NCI-H1105 (cell line): ENCODE measurements around the gene KCNH1.

Experiments
- DNase-seq: peaks from one replicate; lab custom pipeline; 2025; lab: John Stamatoyannopoulos, UW

Gene KCNH1

DNA sequence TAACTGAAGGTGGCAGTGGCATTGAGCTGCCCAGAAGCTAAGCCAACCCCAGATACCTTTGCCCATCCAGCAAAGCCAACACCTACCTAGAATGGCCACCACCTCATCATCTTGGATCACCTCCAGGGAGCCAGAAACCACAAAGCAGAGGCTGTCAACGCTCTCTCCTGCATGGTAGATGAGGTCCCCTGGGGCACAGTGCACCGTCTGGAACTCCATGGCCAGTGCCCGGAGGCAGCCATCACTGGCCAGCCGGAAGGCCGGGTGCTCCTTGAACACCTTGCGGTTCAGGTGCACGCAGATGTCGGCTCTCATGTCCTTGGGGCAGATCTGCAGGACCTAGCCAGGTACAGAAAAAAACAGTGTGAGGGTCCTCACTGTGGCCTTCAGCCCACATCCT, 336.5 kb downstream of the KCNH1 start:
- no peak for DNase-seq

DNA sequence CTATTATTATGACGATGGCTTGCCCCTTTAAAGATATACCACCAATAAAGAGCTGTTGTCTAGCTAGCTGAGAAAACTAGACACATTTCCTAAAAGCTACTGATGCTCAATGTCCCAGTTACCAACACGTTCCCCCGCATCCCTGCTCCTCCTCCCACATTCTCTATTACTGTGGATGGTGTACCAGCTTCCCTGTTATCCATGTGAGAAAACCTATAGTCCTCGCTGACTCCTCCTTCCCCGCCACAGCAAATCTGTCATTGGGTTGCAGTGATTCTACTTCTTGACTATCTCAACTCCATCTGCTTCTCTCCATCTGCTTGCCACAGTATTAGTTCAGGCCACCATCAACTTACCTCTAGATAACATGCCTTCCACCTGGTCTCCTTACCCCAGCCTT, 337.5 kb downstream of the KCNH1 start:
- no peak for DNase-seq

DNA sequence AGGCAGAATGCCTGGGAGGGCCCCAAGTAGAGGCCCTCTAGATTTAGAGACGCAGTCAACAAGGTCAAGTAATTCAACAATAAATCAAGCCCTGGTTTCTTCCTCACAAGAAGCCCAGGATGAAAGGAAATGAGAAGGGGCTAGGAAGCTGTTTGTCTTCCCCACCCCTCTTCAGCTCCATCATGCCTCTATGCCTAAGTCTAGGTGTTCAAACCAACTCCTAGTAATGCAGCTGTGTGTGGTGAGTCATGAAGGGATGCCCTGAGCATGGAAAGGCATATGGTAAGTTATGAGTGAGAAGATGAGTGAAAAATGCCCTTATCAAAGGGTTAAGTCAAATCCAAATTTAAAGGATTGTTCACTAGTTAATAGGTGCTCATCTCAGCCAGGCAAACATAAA, 339.5 kb downstream of the KCNH1 start:
- no peak for DNase-seq

DNA sequence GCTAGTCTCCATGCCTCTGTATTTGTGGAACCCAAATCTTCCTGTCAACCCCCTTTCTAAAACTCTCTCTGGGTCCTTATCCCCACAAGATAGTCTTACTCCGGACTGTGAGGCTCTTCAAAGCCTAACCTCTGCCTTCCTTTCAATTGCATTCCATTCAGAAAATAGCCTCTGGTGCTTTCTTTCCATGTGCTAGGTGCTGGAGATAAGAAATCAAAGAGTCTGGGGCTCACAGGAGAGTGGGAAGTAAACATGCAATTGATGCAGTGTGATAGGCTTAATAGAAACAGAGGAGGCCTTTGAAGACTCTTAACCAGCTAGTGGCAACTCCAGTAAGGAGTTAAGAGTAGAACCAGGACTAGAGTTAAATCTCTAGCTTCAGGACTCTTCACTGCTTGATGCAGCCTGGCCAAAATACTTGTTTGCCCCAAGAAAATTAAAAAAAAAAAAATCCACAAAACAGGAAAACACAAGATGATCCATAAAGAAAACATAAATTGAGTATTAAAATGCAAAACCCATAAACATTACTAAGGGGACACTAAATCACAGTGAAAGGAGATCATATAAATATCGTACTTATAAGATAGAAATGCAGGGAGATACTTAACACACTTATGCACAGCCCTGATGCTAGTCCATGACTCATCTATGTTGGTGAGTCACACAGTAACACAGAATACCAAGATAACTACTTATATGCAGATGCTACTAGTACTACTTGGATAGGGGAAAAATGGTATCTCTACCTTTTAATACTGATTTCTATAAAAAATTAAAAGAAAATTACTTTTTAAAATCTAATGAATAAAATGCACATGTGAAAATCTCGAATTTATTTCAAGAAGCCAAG, 341.5 kb downstream of the KCNH1 start:
- DNase-seq, result no peak

DNA sequence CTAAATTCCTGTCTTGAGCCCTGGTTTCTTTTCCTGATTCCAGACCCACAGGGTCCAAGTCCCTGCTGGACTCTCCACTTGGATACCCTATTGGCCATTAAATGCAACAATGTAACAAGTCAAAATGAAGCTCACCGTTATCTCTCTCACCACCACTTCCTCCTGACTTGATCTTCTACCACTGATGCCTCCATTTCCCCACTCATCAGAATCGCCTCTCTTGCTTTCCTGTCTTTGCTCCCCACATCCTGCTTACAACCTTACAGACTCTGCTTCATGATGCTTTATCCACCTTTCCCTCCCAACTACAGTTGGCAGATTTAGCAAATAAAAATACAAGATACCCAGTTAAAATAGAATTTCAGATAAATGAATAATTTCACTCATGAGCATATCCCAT, 343.8 kb downstream of the KCNH1 start:
- no peak for DNase-seq

DNA sequence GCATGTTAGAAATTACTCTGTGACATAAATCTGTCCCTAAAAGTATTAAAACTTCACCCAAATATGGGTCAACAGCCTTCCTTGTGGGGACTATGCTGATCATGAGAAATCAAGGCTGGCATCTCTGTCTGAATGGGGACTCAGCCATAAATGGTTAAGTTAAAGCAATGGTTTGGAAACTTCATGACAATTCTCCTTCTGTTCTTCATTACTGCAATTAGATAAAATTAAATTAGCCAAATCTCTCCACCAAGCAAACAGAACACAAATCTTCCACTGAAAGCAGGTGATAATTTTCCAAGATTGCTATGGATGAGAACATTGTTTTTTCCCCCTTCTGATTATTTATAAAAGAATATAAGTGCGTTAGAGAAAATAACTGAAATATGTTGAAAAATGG, 346.1 kb downstream of the KCNH1 start:
- DNase-seq, result no peak

DNA sequence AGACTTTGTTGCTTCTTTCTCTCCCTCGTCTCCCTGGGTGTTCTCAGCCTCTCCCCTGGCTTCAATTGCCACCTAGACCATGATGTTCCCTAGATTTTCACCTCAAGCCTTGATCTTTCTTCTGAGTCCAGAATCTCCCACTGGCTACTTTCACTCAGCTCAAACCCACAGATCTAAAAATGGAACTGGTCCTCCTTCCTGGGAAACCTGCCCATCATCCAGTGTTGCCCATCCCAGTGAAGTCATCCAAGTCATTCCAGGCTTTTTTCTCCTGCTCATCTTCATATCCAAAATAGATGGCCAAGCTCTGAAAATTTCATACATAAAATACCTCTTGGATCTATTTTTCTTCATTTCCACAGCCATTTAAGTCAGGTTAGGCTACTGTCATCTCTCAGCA, 347.4 kb downstream of the KCNH1 start:
- no peak for DNase-seq

DNA sequence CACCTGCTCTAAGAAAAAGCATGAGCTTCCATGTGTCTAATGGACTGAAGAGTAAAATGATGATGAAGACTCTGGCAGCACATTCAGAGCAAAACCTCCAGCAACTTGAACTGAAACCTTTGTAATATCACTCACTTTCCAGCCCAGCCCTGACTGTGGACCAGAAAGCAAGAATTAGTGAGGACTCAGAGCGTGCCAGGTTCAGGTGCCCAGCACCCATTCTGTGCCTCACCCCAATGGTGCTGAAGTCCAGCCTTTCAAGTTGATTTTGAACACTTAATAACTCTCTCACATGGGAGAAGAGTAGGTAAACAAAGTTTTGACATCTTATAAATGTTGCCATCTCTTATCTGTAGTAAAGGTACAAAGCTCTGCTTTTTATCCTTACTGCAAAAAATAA, 350.0 kb downstream of the KCNH1 start:
- DNase-seq, result no peak

DNA sequence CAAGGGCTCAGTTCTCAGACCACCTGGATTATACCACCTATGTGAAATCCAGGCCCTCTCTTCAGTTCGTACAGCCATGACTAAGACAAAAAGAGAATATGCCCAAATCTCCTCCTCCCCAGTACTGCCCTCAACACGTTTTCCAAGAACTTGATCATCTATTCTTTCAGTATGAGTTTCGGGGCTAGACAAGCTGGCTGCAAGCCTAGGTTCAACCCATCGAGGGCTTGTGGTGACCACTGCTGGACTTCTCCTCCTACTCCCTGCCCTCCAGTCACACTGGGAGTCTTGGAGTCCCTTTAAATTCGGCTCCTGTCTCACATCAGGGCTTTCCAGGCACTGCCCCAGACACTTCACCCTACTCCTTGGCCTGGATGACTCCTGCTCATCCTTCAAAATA, 352.3 kb downstream of the KCNH1 start:
- no peak for DNase-seq

DNA sequence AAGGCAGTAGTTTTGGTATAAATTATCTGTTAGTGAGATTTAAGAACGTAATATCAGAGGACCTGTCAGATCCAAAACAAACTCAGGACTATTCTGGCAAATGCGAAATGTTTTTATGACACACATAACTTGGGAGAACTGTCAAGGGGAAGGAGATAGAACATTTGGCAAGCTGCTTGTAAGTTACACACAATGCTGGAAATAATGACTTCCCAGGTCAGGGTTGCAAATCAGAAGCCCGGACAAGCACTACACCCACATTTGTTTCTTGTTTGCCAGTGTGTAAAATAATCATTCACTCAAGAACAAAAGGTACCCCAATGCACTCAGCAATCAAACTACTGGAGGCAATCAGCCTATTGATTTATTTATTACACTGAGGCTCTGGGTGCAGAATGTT, 354.7 kb downstream of the KCNH1 start:
- DNase-seq, result no peak

DNA sequence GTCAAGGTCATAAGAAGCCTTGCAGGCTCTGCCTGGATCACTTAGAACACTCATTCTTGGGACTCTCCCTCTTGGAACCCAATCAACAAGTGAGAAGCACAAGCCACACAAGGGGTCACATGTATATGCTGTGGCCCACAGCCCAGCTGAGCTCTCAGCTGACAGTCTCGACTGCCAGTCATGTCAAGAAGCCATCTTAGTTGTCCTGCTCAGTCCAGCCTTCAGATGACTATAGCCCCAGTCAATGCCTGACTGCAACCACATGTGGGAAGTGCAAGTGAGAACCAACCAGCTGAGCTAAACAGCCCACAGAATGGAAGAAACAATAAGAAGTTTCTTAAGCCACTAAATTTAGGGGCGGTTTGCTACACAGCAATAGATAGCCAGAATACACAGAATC, 356.0 kb downstream of the KCNH1 start:
- no peak for DNase-seq

DNA sequence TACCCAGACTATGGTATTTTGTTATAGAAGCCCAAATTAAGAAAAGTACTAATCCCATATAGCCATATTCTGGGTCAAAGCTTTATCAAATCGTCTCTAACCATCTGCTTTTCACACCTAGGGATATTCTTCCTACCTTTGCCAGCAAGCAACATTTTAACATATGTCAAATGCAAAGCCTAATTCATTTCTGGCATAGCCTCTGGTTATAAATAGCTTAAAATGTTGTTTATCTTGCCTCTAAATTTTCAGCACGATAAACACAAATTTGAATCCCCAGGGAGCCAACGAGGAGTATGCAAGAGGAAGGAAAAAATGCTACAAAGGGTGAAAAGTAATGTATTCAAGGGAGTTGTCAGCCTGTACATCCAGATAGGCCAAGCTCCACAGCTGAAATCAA, 357.2 kb downstream of the KCNH1 start:
- no peak for DNase-seq

DNA sequence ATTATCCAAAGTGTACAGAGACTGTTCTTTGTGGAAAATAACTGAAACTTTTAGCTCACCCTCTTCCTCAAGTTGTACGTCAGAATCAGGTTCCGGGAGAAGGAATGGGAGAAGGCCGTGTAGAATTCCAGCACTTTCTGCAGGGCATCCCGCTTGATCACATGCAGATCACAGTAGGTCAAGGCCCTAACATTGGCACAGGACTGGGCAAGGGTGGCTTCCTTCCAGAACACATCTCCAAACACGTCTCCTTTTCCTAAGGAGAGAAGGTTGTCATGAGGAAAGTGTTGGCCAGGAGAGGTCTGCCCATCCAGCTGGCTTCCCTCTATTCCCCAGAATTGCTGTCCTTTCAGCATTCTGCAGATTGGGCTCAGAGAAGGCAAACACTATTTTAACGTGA, 358.7 kb downstream of the KCNH1 start:
- DNase-seq, result no peak

DNA sequence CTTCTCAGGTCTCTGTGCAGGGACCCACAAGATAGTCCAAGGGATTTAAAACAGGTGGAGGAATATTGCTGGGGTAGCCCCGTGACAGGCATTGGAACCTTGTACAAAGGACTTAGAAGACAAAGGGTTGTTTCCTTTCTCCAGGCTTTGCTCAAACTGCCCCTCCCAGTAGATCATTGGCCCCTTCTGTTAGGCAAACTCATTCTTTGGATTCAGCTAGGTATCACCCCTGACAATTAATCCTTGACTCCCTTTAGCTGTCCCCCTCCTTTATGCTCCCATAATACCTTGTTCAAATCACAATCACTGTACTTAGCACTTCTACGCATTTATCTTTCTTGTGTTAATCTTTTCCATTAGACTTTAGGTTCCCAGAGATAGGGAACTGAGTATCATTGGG, 360.5 kb downstream of the KCNH1 start:
- no peak for DNase-seq

DNA sequence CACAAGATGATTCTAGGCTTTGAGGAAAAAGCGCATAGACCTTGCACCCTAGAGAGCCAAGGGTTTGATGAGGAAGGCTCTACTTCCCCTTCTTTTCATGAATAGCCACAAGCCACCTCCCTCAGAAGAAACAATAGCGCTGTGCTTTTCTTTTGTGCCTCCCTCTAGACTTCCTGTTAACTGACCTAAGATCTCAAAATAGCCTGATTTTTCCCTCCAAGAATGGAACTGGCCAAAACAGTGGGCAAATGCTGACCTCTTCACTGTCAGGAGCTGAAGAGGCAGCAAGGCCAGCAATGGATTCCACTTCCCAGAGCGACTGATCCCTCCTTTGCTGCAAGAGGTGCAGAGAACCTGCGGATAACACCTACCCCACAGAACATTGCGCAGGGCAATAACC, 362.8 kb downstream of the KCNH1 start:
- DNase-seq, result no peak

DNA sequence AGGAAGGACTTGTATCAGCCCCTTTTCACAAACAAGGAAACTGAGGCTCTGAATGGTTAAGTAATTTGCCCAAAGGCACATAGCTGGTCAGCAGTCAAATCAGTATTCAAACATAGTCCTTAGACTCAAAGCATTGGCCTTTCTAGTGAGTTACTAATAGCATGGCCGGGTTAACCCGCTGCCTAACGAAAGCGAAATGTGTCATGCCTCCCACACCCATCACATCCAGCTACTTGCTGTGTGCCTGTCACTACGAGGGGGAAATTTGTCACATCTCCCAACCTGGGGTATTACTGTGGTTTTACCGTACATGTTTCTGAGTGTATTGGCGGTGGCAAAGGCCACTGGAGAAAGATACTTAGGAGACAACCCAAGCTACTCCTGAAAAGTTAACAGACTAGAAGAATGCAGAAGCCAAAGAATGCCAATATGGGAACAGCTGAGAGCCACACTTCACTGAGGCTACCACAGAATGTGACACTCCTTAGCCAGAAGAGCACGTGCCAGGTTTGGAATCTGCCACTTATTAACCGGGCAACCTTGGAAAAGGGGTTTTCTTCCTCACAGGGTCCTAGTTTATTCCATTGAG, 363.5 kb downstream of the KCNH1 start:
- DNase-seq, result no peak

DNA sequence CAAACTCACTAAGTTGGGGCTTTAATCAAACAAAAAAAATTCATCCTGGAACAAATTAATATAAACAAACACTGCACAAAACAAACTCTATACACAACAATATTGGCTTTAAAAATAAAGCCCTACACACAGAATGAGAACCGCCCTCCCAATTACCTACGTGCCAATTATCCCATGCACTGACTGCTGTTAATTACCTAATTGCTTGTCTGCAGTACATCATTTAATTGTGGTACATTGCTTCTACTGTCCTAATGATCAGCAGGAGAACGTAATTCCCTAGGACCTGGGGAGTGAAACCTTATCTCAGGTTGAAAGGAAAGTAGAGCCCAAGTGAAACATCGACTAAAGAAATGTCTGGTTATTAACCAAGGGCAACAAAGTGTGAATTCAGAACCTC, 364.5 kb downstream of the KCNH1 start:
- peak; percentile 46 for DNase-seq

DNA sequence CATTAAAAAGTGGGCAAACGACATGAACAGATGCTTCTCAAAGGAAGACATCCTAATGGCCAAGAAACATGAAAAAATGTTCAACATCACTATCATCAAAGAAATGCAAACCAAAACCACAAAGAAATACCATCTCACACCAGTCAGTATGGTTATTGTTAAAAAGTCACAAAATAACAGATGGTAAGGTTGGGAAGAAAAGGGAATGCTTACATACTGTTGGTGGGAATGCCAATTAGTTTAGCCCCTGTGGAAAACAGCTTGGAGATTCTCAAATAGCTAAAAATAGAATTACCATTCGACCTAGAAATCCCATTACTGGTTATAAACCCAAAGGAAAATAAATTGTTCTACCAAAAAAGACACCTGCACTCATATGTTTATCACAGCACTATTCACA, 369.4 kb downstream of the KCNH1 start:
- no peak for DNase-seq

DNA sequence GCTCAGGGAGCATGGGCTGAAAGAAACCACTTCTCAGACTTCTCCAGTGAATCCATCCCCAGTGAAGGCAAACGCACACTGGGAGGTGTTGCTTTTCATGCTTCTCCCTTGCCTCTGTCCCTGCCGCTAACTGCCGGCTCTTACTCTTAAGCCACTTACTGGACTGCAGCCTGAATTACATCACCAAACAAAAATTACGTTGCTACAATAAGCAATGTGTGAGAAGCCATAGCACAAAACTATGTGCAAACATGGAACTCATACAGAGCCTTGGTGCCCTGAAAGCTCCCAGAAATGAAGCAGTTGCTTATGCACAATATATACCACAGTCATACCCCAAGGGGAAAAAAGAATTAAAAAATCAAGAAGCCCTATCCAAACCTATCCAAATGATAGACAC, 375.2 kb downstream of the KCNH1 start:
- DNase-seq, result no peak

DNA sequence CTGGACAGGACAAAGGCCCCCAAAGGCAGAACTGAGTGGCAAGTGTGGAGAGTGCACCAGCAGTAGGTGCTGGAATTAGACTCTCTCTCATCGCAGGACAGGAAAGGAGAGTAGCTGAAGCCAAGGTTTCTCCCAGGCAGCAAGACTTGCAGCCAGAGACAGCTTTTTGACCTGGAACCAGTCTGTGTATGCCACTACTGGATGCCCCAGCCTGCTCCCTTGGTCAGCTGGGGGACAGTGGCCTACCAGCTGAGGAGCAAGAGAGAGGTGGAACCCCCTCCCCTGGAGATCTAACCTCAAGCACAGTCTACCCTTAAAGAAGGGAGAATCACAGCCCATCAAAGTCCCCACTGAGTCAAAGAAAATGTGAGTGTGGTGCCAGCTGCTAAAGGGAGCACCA, 375.7 kb downstream of the KCNH1 start:
- no peak for DNase-seq

DNA sequence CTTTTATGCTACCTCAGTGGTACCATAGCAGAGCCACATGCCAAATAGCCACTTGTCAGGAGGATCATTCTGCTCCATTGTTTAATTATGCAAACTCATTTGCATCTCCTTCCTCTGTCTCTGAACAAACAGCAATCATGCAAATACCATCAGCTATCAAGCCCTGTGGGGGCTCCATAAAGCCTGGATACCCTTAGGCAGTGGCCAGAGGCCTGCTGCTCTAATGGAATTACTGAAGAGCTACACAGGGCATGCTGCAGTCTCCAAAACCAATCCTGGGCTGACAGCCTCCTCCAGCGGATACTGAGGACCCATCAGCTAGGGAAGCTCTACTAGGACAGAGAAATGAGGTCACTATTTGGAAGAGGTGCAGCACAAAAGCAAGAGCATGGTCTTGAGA, 376.3 kb downstream of the KCNH1 start:
- no peak for DNase-seq

DNA sequence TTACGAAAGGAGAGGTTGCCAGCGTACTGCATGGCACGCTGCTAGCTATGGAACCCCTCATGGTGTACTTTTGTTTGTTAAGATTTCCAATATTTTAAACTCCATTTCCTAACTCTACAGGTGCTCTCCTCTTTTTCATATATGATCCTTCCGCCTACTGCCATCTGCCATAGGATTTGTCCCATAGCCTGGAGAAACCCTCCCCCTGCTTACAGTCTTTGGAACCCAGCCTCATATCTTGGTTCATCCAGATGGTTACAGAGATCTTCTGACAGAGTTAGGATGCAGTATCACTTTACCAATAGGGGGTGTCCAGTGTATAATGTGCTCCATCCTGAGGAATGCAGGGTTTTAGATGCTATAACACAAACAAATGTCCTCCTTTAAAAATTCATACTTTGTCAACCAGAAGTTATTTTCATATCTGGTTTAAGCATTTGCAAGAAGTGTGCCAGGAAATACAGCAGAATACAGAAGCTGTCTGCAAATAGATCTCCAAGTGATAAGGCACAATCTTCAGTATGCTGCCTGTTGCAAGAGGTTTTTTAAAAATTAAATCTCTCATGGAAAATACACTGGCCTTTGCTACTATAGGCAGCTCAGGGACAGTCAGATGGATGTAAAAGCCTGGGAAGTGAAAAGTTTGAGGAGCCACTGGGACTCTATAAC, 377.8 kb downstream of the KCNH1 start:
- DNase-seq, result no peak

DNA sequence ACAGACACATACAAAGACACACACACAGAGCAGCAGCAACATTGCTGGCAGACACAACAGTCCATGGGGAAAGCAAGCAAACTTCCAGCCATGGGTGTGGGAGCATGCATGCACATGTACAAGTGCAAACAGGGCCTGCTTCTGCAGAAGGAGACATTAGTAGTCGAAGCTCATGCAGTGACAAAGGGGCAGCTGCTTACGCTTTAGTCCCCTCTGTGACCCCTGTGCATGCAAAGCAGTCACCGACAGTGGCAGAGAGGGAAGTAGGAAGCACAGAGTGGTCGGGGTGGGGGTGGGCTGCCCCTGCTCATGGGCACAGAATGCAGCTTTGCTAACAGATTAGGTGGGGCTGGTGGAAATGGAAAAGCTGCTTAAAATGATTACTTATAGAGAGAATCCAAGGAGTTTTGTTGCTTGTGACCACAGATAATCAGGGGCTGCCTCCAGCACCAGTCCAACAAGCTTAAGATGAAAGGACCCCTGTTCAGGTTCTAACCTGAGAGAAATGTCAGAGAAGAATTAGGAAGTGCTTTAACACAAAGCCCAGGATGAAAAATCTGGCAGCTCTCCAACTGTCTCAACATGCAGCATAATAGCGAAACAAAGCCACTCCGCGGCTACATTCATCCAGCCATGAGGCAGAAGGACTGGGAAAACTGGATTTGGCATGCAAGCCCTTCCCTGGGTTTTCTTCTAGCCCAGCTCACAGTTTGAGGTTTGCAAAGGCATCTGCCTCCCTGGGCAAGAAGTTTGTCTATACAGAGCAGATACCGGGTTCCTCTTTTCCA, 378.9 kb downstream of the KCNH1 start:
- DNase-seq, result peak; percentile 84
